ENCODE data around the gene IL15.
A peak's percentile ranks its signal among the peaks of the same experiment; 100 is the strongest.
"Not testable (repeated sequence)": the region's sequence is repeated elsewhere in the genome, so short reads cannot be mapped to it uniquely, and the experiment has no call there.

IL15 gene, protein sequence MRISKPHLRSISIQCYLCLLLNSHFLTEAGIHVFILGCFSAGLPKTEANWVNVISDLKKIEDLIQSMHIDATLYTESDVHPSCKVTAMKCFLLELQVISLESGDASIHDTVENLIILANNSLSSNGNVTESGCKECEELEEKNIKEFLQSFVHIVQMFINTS

DNA sequence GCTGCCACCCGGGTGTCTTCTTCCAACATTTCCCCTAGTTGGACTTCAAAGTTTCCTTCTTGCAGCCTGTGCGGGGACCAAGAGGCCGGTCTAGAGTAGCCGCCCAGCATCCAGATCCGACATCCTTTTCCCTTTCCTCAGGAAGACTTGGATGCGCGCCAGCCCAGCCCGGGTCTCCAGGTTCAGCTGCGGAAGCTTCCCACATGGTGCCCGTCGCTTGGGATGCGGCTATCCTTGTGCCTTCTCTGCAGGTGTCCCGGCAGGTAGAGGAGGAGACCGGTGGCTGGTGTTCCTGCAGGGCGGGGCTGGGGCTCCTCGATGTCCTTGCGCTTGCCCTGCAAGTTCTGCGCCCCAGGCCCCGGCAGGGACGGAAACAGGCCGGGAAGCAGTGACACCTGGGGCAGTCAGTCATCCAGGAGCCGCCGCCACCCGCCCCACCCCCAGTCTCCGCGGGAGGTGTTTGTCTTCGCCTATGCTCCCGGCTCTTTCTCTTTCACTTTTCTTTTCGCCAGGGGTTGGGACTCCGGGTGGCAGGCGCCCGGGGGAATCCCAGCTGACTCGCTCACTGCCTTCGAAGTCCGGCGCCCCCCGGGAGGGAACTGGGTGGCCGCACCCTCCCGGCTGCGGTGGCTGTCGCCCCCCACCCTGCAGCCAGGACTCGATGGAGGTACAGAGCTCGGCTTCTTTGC, at the start of gene IL15:
IL15 (plus strand) TSS at position 502 of the 689 bp plus-strand sequence. CDS start 82,882 bp downstream, outside the sequence.
- peak; percentile 69 for DNase-seq

DNA sequence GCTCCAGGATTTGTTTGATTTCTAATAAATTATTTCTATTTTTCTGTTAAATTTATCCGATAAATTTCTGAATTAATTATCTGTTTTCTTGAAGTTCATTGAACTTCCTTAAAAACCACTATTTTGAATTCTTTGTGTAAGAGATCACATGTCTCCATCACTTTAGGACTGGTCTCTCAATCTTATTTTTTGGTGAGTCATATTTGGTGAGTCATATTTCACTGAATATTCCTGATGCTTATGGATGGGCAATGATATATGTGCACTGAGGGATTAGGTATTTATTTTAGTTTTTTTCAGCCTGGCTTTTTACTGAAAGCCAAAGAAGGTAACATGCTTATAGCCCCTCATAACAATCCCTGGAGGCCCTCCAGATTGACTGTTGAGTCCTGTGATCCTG, 48.5 kb upstream of the IL15 start:
- no peak for DNase-seq

DNA sequence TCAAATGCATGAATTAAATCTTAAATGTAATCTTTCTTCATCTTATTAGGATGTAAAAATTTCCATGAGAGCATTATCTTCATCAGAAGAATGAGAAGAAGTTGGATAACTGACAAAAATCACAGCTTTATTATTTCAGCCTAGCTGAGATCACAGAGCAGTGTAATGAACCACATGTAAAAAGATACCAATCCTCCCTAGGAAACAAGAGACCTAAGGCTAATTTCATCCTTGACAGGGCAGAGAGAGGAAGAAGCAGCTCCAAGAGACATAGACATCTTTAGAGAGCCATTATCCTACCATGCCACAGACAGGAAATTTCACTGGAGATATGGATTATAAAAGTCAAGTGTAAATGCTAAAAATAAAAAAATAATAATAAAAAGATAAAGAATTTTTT, 40.9 kb upstream of the IL15 start:
- no peak for DNase-seq

DNA sequence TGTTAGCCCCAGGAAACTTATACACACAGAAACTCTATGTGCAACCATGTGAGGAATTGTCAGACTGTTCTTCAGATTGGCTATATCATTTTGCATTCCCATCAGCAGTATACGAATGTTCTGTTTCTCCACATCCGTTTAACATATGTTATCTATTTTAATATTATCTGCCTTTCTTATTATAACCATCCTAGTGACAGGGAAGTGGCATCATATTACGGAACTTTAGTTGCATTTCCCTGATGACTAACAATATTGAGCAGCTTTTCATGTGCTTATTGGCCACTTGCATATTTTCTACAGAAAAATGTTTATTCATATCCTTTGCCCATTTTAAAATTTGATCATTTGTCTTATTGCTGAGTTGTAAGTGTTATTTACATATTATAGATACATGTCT, 36.5 kb upstream of the IL15 start:
- no peak for DNase-seq

DNA sequence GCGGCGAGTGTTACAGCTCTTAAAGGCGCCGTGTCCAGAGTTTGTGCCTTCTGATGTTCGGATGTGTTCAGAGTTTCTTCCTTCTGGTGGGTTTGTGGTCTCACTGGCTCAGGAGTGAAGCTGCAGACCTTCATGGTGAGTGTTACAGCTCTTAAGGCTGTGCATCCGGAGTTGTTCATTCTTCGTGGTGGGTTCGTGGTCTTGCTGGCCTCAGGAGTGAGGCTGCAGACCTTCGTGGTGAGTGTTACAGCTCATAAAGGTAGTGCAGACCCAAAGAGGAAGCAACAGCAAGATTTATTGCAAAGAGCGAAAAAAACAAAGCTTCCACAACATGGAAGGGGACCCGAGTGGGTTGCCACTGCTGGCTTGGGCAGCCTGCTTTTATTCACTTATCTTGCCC, 31.7 kb upstream of the IL15 start:
- not testable (repeated sequence) for DNase-seq

DNA sequence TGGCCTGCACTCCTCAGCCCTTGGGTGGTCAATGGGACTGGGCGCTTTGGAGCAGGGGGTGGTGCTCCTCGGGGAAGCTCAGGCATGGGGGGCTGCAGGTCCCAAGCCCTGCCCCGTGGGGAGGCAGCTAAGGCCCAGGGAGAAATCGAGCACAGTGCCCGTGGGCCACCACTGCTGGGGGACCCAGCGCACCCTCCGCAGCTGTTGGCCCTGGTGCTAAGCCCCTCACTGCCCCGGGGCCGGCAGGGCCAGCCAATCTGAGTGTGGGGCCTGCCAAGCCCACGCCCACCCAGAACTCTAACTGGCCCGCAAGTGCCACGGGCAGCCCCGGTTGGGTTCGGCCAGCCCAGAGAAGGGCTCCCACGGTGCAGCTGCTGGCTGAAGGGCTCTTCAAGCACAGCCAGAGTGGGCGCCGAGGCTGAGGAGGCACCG, 30.9 kb upstream of the IL15 start:
- DNase-seq = no peak

DNA sequence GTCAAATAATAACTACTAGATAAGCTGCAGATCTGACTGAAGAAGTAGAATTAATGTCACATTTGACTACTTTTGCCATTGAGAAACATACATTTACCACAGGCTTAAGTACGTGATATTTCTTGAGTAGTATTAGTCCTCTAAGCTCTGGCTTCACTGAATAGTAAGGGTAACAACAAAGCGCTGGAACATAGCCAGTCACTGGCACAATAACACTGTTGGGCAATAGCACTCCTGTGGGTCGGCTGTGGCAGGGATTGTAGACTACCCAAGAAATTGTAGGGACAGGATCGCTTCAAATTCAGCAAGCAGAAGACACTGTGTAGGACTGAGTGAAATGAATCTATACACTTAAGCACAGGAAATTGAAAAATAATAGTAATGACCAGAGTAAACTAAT, 27.1 kb upstream of the IL15 start:
- no peak for DNase-seq

DNA sequence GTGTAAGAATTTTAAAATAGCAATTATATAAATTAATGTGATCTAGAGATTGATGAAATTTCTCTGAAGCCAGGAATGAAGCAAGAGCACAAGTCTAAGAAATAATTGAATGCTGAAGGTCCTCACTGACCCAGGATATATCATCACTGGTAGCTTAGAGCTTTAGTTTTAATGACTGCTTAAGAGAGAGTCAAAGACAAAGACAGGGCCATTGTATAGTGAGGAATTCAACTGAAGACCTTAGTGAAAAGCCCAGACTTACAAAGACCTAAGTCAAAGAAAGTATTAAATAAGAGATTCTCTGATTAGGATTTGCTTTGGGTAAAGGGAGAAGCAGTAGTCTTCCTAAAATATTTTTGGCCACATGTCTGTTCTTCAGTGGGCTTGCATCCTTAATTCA, 26.0 kb upstream of the IL15 start:
- DNase-seq = no peak

DNA sequence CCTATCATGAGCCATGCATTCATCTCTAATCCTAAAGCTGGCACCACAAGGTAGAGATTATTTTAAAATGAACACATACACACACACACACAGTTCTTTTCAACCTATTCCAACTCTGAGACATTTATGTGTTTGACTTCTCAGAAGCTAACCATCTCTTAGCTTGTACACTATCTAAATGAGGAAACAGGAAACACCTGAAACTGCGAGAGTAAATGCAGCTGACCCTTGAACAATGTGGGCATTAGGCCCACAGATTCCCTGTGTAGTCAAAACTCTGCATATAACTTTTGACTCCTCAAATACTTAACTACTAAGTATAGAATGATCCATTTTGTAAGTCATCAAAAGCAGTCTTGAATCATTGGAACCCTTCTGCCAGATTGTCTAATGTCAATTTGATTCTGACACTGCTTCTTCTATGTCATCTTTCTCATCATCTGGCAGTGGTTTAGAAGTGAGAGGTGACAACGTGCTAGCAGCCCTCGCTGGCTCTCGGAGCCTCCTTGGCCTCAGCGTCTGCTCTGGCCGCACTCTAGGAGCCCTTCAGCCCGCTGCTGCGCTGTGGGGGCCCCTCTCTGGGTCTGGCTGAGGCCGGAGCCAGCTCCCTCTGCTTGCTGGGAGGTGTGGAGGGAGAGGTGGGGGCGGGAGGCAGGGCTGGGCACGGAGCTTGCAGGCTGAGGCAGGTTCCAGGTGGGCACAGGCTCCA, 21.4 kb upstream of the IL15 start:
- no peak for DNase-seq

DNA sequence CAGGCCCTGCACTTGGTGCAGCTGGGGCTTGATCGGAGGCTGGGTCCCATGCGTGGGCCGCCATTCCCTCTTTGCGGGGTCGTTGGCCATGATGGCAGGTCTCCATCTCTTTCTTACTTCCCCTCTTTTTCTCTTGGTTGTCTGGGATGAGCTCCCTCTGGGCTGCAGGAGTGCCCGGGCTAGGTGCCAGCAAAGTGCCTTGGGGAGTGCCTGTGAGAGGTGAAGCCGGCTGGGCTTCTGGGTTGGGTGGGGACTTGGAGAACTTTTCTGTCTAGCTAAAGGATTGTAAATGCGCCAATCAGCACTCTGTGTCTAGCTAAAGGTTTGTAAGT, 20.8 kb upstream of the IL15 start:
- DNase-seq = not testable (repeated sequence)

DNA sequence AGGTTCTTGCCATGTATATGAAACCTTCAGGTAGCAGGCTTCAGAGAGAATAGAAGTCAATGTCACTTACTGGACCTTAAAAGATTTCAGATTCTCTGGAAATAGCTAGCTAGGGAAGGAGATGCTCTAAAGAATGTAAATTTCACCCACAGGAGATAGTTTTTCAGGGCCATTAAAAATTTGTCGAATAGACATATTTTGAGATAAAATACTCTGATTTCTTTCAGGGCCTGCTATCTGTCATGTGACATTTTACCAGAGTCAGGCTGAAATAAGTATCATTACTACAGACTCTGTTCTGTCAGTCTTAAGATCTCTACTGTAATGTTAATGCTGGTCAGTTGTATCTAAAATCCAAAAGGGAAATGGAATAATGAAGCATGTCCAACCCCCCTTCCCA, 15.7 kb upstream of the IL15 start:
- no peak for DNase-seq

DNA sequence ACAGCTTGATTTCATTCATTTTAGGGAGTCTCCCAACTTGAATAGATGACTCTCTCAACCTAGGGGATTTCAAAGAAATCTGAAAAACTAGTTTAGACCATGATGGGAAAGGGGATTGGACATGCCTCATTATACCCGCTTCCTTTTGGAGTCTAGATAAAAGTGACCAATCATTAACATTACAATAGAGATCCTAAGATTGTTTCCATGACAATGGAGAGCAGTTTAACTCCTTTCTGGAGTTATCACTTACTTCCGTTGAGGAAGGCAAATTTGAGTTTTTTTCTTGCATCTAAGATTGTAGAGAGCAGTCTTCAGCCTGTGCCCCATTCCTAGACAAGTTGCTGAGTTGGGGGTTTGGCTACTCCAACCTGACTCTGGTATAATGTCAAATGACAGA, 11.4 kb upstream of the IL15 start:
- DNase-seq = no peak

DNA sequence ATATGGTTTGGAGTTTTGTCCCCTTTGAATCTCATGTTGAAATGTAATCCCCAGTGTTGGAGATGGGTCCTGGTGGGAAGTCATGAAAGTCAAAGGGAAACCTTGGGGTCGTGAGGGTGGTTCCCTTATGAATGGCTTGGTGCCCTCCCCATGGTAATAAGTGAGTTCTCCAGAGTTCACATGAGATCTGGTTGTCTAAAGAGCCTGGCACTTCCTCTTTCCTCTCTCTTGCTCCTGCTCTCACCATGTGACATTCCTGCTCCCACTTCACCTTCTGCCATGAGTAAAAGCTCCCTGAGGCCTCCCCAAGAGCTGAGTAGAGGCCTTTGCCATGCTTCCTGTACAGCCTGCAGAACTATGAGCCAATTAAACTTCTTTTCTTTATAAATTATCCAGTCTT, 5.5 kb upstream of the IL15 start:
- DNase-seq = no peak

DNA sequence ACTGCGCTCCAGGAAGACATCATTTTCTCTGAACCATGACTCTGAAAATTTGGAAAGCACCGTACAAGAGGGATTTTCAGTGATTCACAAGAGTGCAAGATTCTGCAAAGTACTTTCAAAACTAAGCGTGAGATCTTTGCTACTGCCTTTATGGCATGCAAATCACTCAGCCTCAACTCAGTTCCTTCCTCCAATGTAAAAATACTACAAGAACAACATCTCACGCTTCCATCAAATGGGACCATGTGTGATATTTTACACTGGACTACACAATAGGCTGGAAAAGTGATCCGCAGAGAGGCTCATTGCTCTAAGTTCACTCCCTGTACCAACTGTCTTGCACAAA, 674 bp upstream of the IL15 start:
- no peak for DNase-seq

DNA sequence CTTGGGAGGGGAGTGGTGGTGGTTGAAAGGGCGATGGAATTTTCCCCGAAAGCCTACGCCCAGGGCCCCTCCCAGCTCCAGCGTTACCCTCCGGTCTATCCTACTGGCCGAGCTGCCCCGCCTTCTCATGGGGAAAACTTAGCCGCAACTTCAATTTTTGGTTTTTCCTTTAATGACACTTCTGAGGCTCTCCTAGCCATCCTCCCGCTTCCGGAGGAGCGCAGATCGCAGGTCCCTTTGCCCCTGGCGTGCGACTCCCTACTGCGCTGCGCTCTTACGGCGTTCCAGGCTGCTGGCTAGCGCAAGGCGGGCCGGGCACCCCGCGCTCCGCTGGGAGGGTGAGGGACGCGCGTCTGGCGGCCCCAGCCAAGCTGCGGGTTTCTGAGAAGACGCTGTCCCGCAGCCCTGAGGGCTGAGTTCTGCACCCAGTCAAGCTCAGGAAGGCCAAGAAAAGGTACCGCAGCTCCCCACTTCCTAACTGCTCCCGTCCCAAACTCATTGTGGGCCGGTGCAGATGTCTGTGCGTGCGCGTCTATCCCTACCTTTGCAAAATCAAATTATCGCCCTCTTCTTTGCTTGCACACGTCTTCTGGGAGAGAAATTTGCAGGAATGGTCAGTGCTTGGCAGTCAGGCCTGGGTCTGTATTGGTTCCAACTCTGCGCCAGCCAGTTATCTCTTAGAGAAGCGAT, 533 bp downstream of the IL15 start:
- peak; percentile 52 for DNase-seq

DNA sequence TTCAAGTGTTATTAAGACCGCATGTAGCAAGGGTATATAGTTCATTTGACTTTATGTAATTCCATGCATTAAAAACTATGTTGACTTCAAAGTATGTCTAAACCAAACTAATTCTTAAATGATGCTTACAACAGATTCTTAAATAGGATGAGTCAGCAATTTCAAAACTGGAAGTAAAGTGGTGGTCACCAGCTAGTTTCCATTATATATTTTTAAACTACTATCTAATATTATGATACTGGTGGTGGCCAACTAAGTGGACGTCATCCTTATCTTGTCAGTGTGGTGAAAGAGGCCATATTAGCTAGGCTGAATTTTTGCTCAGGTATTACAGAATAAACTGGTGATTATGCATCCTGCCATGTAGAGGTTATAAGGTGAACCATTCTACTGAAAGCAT, 1.2 kb downstream of the IL15 start:
- no peak for DNase-seq

DNA sequence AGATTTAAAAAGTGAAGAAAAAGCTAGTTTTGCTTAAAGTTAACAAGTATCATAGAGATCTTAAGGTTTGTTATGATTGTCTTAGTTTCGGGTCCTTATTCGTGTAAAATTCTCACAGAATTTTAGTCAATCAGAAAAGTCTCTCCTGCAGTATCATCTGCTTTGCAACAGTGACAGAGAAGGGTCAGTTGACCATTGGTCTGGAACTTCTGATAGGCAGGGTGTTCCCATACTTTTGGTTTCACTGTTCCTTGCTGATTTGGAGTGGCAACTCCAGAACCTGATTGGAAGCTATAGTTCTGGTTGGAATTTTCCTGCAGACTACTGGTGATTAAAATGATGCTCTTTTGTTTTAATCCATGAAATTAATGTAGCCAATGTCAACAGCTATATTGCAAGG, 1.8 kb downstream of the IL15 start:
- no peak for DNase-seq

DNA sequence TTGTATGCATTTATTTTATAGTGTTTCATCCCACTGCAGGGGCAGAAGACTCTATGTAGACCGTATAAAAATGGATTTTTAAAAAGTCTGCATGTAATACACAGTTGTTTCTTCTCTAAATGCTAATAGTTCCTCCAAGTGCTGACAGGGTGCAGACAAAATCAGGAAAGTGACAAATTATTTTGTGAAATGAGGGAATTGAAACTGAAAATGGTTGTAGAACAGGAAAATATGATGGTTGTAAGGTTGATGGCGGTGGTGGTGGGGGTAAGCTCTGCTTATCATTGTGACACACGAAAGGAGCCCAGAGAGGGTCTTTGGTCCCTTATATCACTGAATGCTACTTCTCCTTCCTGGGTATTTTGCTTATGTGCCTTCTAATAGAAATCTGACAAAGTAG, 4.3 kb downstream of the IL15 start:
- no peak for DNase-seq

DNA sequence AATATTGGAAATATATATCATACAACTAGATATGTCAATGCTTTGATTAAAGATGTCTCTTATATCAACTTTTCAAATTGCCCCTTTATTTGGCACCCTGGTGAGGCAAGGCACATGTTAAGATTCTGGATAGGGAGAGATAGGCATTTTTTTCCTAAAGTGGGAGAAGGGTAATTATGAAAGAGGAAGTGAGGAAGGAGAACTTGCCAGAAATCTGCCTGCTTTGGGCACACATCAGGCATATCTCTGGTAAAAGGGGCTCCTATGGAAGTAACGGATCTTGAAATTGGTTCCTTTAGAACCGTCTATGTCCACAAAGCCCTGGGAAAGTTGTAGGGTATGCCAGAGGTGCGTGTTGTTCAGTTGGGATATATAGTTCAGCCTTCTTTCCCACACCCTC, 5.7 kb downstream of the IL15 start:
- DNase-seq = no peak

DNA sequence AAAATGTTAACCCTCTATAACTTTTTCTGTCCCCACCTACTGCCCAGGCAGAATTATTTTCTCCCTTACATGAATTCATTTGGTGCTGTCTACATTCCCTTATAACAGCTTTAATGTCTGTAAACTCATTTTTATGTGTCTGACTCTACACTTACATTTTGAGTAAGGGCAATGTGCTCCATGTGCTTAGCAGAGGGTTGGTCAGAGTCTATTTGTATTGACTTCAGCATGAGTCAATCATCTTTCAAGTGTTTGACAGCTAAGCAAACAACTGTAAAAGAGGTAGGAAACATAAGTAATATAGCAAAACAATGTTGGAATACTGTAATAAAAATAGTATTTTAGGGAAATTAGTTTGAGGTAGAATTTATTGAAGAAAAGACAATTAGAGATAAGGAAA, 6.3 kb downstream of the IL15 start:
- DNase-seq = no peak

DNA sequence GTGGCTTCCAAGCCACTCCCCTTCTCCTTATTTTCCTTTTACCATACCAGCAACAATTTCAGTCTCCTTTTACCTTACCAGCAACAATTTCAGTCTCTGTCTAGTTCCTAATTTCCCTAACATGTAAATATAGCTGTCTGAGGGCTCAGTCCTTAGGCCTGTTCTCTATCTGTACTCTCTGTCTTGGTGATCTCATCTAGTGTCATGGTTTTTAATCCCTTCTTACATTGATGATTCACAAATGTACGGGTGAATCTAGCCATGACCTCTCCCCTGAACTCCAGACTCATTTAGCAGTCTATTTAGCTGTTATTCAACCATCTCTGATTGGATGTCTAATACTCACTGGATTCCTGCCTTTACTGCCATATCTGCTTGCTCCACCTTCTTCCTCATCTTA, 7.2 kb downstream of the IL15 start:
- DNase-seq = no peak

DNA sequence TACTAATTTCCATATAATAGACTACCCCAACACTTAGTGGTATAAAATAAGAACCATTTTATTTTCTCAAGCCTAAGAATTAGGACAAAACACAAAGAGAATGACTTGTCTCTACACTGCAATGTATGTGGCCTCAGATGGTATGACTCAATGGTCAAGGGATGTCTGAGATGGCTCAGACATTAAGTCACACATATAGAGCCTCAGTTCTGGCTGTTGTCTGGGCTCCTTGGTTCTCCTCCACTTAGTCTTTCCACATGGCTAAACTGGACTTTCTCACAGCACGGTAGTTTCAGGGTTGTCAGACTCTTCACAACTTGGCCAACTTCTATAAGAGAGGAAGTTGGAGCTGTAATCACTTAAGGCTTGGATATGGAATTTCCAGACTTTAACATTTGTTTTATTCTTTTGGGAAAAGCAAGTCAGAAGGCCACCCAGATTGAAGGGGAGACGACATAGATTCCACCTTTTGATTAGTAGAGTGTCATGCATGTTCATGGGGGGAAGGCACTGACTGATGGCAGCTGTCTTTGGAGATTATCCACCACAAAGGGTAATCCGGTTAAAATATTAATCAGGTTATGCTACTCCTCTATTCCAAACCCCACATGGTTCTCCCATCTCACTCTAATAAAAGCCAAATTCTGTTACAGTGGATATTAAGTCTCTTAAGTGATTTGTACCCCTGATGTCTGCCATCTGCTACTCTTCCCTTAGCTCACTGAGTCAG, 9.4 kb downstream of the IL15 start:
- DNase-seq = no peak

DNA sequence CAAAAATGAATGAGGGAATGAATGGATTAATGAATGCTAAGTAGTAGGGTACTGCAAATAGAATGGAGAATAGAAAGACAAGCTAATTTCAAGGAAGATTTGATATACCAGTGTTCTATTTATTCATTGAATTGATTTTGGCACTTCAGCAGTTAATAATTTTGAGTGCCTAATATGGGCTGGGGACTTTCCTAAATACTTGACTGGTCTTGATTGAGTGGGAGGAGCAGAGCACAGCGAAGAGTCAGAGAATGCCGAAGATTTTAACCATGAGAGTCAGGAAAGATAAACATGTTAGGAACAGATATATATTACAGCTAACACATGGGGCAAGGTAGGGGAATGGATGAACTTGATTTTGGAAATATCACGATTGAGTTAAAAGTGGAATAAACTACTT, 10.6 kb downstream of the IL15 start:
- DNase-seq = no peak
